A673 (cell line): ENCODE measurements around the gene CFAP65. TPM values are rescaled to one million over a fixed set of nuclear protein-coding genes. Genes with fewer than 3 reads are reported as not detected.

Source experiments
- Bru-seq: library from RNA; stranded (reverse); fragments of 400-500 nt; gene quantifications from one replicate; lab custom pipeline; 2021; lab: Mats Ljungman, UMichigan
- BruChase-seq, 2 experiments: library from RNA; stranded (reverse); fragments of 400-500 nt; gene quantifications; one replicate each; lab custom pipeline; 2021; lab: Mats Ljungman, UMichigan
- BruUV-seq: library from RNA; stranded (reverse); fragments of 400-500 nt; replicated peaks from 2 replicates; lab custom pipeline; 2021; lab: Mats Ljungman, UMichigan
- CTCF ChIA-PET: fragments of 300-600 bp; sonication (Branson Sonifier 250); formaldehyde crosslinking; loops from one replicate; lab custom pipeline; 2022; ENCODE audit warnings: antibody characterized with exemption; lab: Charles Lee
- POLR2A ChIA-PET: fragments of 300-600 bp; sonication (Branson Sonifier 250); formaldehyde crosslinking; loops from one replicate; lab custom pipeline; 2022; ENCODE audit warnings: antibody characterized with exemption; ENCODE audit not compliant: low non-redundant PET; lab: Charles Lee
- DNase-seq: peaks from one replicate; pipeline ENCODE4 v3.0.0-alpha.2; 2015; ENCODE audit warnings: low spot score
- H3K27ac ChIP-seq: fragments of 200-600 bp; sonication (generic); 2 replicates; pipeline ENCODE4 v1.5.1; 2016; ENCODE audit warnings: mixed run types, low read depth, mild to moderate bottlenecking, mixed read lengths, antibody characterized with exemption, low read length; ENCODE audit not compliant: poor library complexity, severe bottlenecking
- H3K27me3 ChIP-seq: fragments of 200-600 bp; sonication (generic); replicated peaks from 2 replicates; pipeline ENCODE4 v1.6.1; 2017; ENCODE audit warnings: mixed run types, low read depth, mild to moderate bottlenecking, mixed read lengths, antibody characterized with exemption, low read length; ENCODE audit not compliant: insufficient read depth, poor library complexity
- H3K36me3 ChIP-seq: fragments of 200-600 bp; sonication (generic); 2 replicates; pipeline ENCODE4 v1.6.1; 2016; ENCODE audit warnings: mixed run types, mild to moderate bottlenecking, mixed read lengths, antibody characterized with exemption, low read length; ENCODE audit not compliant: insufficient read depth, poor library complexity, severe bottlenecking
- H3K4me1 ChIP-seq: fragments of 200-600 bp; sonication (generic); 2 replicates; pipeline ENCODE4 v1.6.1; 2017; ENCODE audit warnings: mixed run types, mild to moderate bottlenecking, mixed read lengths, antibody characterized with exemption, low read length; ENCODE audit not compliant: insufficient read depth, poor library complexity, severe bottlenecking
- H3K4me3 ChIP-seq: fragments of 200-600 bp; sonication (generic); 2 replicates; pipeline ENCODE4 v1.5.1; 2016; ENCODE audit warnings: low read depth, mixed run types, mild to moderate bottlenecking, mixed read lengths, low read length; ENCODE audit not compliant: poor library complexity, severe bottlenecking
- H3K9me3 ChIP-seq: fragments of 200-600 bp; sonication (generic); 2 replicates; pipeline ENCODE4 v1.6.1; 2016; ENCODE audit warnings: mixed run types, low read depth, mild to moderate bottlenecking, mixed read lengths, antibody characterized with exemption, low read length; ENCODE audit not compliant: poor library complexity, severe bottlenecking
- CTCF ChIP-seq: fragments of 300-800, 200-600 bp; sonication (generic); conservative IDR thresholded peaks from 2 replicates; pipeline ENCODE4 v1.5.1; 2017; ENCODE audit warnings: low read depth, mild to moderate bottlenecking, antibody characterized with exemption, low read length, moderate library complexity, mixed read lengths
- EZH2 ChIP-seq: fragments of 200-600 bp; sonication (generic); IDR thresholded peaks from 2 replicates; pipeline ENCODE4 v1.6.1; 2017; ENCODE audit warnings: borderline replicate concordance, low read depth, mild to moderate bottlenecking, mixed read lengths, antibody characterized with exemption, low read length; ENCODE audit not compliant: poor library complexity, severe bottlenecking
- intact Hi-C: fragments of 100-400 bp; cut with micrococcal nuclease; formaldehyde crosslinking; loops from one replicate; pipeline ENCODE4 v1.10.0; 2022; ENCODE audit not compliant: unreplicated experiment
- long read RNA-seq: library from polyadenylated mRNA; stranded (forward); transcript quantifications from one replicate; pipeline ENCODE4 v2.0.0, GENCODE V29; 2022
- total RNA-seq: library from RNA; stranded (reverse); gene quantifications from 2 replicates; pipeline ENCODE4 v1.2.3, GENCODE V29; 2021

Gene CFAP65, protein sequence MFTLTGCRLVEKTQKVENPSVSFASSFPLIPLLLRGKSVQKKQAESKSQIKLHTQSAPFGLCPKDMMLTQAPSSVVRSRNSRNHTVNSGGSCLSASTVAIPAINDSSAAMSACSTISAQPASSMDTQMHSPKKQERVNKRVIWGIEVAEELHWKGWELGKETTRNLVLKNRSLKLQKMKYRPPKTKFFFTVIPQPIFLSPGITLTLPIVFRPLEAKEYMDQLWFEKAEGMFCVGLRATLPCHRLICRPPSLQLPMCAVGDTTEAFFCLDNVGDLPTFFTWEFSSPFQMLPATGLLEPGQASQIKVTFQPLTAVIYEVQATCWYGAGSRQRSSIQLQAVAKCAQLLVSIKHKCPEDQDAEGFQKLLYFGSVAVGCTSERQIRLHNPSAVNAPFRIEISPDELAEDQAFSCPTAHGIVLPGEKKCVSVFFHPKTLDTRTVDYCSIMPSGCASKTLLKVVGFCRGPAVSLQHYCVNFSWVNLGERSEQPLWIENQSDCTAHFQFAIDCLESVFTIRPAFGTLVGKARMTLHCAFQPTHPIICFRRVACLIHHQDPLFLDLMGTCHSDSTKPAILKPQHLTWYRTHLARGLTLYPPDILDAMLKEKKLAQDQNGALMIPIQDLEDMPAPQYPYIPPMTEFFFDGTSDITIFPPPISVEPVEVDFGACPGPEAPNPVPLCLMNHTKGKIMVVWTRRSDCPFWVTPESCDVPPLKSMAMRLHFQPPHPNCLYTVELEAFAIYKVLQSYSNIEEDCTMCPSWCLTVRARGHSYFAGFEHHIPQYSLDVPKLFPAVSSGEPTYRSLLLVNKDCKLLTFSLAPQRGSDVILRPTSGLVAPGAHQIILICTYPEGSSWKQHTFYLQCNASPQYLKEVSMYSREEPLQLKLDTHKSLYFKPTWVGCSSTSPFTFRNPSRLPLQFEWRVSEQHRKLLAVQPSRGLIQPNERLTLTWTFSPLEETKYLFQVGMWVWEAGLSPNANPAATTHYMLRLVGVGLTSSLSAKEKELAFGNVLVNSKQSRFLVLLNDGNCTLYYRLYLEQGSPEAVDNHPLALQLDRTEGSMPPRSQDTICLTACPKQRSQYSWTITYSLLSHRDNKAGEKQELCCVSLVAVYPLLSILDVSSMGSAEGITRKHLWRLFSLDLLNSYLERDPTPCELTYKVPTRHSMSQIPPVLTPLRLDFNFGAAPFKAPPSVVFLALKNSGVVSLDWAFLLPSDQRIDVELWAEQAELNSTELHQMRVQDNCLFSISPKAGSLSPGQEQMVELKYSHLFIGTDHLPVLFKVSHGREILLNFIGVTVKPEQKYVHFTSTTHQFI (N-terminal part only)
- 0.13 and 0.83 TPM in 2 replicates for total RNA-seq
- percentile 11 among the genes with signal in this experiment for Bru-seq, nascent RNA
- BruChase-seq, experiment 1, labeled RNA remaining after a 2-hour chase, result percentile 12 among the genes with signal in this experiment
- percentile 12 among the genes with signal in this experiment for BruChase-seq, experiment 2, labeled RNA remaining after a 6-hour chase
- long read RNA-seq, result 0 reads

GRCh38 chr2:219041252-219041651 lies at the start of gene CFAP65:
Gene CFAP65 (minus strand): TSS chr2:219041516. CDS start chr2:219039048, 2,468 bp downstream.
- no TSS peak for BruUV-seq
- POLR2A ChIA-PET, result no interaction called here
- intact Hi-C loops, result no loop called here

DNA sequence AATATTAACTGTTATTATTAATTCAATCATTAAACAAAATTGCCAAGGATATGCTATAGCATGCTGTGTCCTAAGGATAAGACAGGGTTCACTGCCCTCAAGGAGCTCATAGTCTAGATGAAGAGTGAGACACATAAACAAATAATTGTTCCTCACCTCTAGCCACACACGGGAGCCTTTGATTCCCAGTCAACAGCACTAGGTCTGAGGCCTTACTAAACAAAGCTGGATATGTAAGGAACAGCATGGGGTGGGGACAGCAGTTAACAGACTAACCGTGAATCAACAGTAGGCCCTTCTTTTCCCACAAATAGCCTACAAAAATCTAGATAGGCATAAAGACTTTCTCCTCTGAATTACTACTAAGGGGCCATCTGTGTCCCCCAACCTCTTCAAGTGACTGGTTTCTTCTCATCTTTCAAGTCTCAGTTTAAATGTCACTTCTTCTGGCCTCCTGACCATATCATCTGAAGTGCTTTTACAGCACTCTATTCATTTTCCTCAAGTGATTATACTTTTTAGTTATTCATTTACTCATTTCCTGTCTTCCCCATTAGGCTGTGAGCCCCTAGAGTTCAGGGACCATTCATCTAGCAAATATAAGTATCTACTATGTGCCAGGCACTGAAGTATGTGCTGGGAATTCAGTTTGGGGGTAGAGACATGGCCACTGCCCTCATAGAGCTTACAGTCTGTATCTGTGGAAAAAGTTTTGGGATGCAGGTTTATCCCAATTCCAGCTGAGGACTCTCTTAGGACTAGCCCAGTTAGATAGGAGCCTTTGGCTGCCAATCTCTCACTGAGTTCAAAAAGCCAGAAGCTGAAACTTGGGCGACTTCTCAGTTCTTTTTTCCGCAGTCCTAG lies 49.4 kb upstream of the CFAP65 start:
- BruUV-seq, result no TSS peak
- ChIA-PET POLR2A (interaction anchor here (0.6 kb wide), 1 partner anchor 1076 kb away, joined by 3 read pairs; no protein-coding TSS in a partner anchor), CTCF (interaction anchor here (1.2 kb wide), 1 partner anchor 29 kb away, joined by 3 read pairs; no protein-coding TSS in a partner anchor)
- TF ChIP-seq CTCF (no peak), EZH2 (no peak)
- no peaks in the 10 kb centered on the region for H3K9me3 ChIP-seq
- no peak overlapping the region for H3K4me3 ChIP-seq
- no peaks in the 10 kb centered on the region for H3K4me1 ChIP-seq
- intact Hi-C loops, result no loop called here
- DNase-seq, result peak; percentile 2
- H3K27me3 ChIP-seq, result no peaks in the 10 kb centered on the region
- H3K36me3 ChIP-seq, result no peaks in the 10 kb centered on the region
- H3K27ac ChIP-seq, result no peak overlapping the region

More at GRCh38 chr2:219041252-219041651, at the start of gene CFAP65:
- Histone ChIP-seq H3K4me3 (peak within 1 kb of the TSS; percentile 50), H3K36me3 (no peaks in the 10 kb centered on the region), H3K4me1 (no peaks in the 10 kb centered on the region), H3K27me3 (peaks cover 33% of the 10 kb centered on the region), H3K27ac (no peak within 1 kb of the TSS), H3K9me3 (no peaks in the 10 kb centered on the region)
- TF ChIP-seq CTCF, result no peak
- no peak for TF ChIP-seq EZH2
- CTCF ChIA-PET, result interaction anchor here (0.5 kb wide), 1 partner anchor 30 kb away, joined by 7 read pairs; no protein-coding TSS in a partner anchor
- DNase-seq, result peak; percentile 67
